ENCODE measurements around the gene KIFC3. TPM values are rescaled to one million over a fixed set of nuclear protein-coding genes. Genes with fewer than 3 reads are reported as not detected.

KIFC3 gene
- total RNA-seq, 1 donor from 2014 or later = 0.27 TPM

GRCh38 chr16:57711993-57712392 is 90.3 kb downstream of the KIFC3 start:
- CTCF ChIA-PET = no interaction called here
- intact Hi-C loops (cut with micrococcal nuclease) = no loop called here
- Mint-ChIP-seq H3K27me3 (peaks cover 31% of the 10 kb centered on the region), H3K4me1 (no peaks in the 10 kb centered on the region), H3K4me3 (no peak overlapping the region), H3K36me3 (ENCODE audit: low read depth) (no peaks in the 10 kb centered on the region), H3K27ac (no peak overlapping the region), H3K9me3 (no peaks in the 10 kb centered on the region)
- ATAC-seq (ENCODE audit: low read depth) (no peak), DNase-seq (no peak)
- TF ChIP-seq, protein P1, sequence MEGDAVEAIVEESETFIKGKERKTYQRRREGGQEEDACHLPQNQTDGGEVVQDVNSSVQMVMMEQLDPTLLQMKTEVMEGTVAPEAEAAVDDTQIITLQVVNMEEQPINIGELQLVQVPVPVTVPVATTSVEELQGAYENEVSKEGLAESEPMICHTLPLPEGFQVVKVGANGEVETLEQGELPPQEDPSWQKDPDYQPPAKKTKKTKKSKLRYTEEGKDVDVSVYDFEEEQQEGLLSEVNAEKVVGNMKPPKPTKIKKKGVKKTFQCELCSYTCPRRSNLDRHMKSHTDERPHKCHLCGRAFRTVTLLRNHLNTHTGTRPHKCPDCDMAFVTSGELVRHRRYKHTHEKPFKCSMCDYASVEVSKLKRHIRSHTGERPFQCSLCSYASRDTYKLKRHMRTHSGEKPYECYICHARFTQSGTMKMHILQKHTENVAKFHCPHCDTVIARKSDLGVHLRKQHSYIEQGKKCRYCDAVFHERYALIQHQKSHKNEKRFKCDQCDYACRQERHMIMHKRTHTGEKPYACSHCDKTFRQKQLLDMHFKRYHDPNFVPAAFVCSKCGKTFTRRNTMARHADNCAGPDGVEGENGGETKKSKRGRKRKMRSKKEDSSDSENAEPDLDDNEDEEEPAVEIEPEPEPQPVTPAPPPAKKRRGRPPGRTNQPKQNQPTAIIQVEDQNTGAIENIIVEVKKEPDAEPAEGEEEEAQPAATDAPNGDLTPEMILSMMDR (IDR thresholded peaks at IDR 0.05) = no peak
- POLR2A ChIA-PET = interaction anchor here (0.6 kb wide), 1 partner anchor 1025 kb away, joined by 3 read pairs; no protein-coding TSS in a partner anchor

DNA sequence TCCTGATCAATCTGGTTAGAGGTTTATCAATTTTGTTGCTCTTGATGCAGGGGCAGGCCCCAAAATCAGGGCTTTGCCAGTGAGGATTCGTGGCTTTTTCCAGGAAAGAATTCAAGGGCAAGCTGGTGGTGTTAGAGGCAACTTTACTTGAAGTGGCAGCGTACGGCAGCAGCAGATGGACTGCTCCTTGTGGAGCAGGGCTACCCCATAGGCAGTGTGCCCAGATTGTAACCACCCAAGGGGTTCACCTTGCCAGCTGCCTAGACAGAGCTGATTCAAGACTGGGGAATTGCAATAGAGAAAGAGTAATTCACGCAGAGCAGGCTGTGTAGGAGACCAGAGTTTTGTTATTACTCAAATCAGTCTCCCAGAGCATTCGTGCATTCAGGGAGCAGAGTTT is 90.9 kb downstream of the KIFC3 start:
- H3K4me1 Mint-ChIP-seq = no peaks in the 10 kb centered on the region
- intact Hi-C loops (cut with micrococcal nuclease) = no loop called here
- H3K9me3 Mint-ChIP-seq = no peaks in the 10 kb centered on the region
- H3K4me3 Mint-ChIP-seq = no peak overlapping the region
- no peaks in the 10 kb centered on the region for H3K36me3 Mint-ChIP-seq (ENCODE audit: low read depth)
- TF ChIP-seq, protein P1 (IDR thresholded peaks at IDR 0.05) = no peak
- ATAC-seq (ENCODE audit: low read depth) (no peak), DNase-seq (no peak)
- H3K27me3 Mint-ChIP-seq = peaks cover 26% of the 10 kb centered on the region
- ChIA-PET POLR2A (interaction anchor here (0.6 kb wide), 1 partner anchor 1024 kb away, joined by 3 read pairs; no protein-coding TSS in a partner anchor), CTCF (no interaction called here)
- H3K27ac Mint-ChIP-seq = no peak overlapping the region

DNA sequence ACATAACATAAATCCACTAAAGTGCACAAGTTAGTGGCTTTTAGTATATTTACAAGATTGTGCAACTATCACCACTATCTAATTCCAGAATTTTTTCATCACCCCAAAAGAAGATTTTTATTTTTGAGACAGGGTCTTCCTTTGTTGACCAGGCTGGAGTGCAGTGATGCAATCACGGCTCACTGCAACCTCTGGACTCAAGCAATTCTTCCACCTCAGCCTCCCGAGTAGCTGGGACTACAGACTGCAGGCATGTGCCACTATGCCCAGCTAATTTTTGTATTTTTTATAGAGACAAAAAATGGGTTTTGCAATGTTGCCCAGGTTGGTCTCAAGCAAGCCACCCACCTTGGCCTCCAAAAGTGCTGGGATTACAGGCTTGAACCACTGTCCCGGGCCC is 92.6 kb downstream of the KIFC3 start:
- CTCF ChIA-PET = no interaction called here

More for the DNA sequence above, 92.6 kb downstream of the KIFC3 start:
- Mint-ChIP-seq H3K9me3 (no peaks in the 10 kb centered on the region), H3K36me3 (ENCODE audit: low read depth) (no peaks in the 10 kb centered on the region), H3K4me3 (no peak overlapping the region), H3K4me1 (no peaks in the 10 kb centered on the region), H3K27me3 (peaks cover 19% of the 10 kb centered on the region), H3K27ac (no peak overlapping the region)
- TF ChIP-seq, protein P1 (IDR thresholded peaks at IDR 0.05) = no peak
- intact Hi-C loops (cut with micrococcal nuclease) = no loop called here
- ATAC-seq (ENCODE audit: low read depth) (no peak), DNase-seq (no peak)
- POLR2A ChIA-PET = no interaction called here

Other genes with a start within 250 kb of the KIFC3 start
- 0.13 and 0.15 TPM in 2 replicates for gene ADGRG1, start 173.9 kb downstream of the KIFC3 start, total RNA-seq
- not detected in 2 replicates for gene ADGRG3, start 134.2 kb downstream of the KIFC3 start, total RNA-seq
- not detected in 2 replicates for gene DRC7, start 107.7 kb downstream of the KIFC3 start, total RNA-seq
- 16.8 and 19.4 TPM in 2 replicates for gene KATNB1, start 66.7 kb downstream of the KIFC3 start, total RNA-seq
- gene CNGB1, start 168.6 kb upstream of the KIFC3 start, total RNA-seq = not detected in 2 replicates
- 10.6 and 11.2 TPM in 2 replicates for gene ZNF319, start 198.2 kb upstream of the KIFC3 start, total RNA-seq
- gene USB1, start 198.9 kb upstream of the KIFC3 start, total RNA-seq = 37.4 and 40.7 TPM in 2 replicates
- gene MMP15, start 223.3 kb upstream of the KIFC3 start, total RNA-seq = 0.60 TPM in 1 of 2 replicates, not detected in the other

All from activated B cell treated with CpG ODN at 0.5 μM for 24 hours (primary cell).